Stimulated activated CD4-positive, alpha-beta T cell treated with anti-CD3 and anti-CD28 coated beads, Interleukin-4, amount 100 ng/mL, for 48 hours (primary cell): ENCODE results near the gene SRGAP3.

Source experiments
- DNase-seq, 2 donors: peaks; one replicate each; pipeline ENCODE4 v3.0.0-alpha.2; 2020; ENCODE audit warnings: low read depth in 2 of 2

Gene SRGAP3

DNA sequence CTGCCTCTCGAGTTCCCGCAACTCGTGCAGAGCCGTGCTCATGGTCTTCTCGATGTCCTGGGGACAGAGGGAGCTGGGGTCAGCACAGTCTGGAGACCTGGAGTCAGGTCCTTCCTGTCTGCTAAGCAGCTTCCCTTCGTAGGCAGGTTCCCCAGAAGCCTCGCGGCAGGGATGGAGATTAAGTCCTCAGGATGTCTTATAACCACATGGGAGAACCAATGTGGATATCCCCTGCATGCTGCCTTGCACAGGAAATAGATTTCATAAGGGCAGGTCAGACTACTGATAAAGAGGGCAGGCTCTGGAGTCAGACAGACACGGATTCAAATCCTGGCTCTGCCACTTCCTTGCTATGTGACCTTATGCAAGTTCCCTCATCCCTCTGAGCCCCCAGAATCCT, 263.6 kb downstream of the SRGAP3 start:
- no peak for DNase-seq

DNA sequence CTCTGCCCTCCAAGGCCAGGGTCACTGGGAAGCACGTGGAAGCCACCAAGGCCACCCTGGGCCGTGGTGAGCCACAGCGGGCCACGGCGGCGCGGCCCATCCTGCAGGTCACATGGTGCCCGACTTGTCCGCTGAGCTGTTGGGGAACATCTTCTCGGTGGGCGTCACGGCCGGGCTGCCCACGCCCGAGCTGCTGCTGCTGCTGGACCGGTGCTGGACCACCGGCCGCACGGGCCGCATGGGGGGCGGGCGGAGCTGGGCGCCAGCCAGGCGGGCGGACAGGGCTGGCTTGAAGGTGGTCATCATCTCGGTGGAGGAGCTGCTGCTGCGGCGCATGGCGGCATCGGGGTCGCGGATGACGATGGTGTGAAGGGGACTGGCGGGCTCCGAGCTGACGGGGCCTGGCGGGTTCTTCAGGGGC, 264.0 kb downstream of the SRGAP3 start:
- DNase-seq = no peak

DNA sequence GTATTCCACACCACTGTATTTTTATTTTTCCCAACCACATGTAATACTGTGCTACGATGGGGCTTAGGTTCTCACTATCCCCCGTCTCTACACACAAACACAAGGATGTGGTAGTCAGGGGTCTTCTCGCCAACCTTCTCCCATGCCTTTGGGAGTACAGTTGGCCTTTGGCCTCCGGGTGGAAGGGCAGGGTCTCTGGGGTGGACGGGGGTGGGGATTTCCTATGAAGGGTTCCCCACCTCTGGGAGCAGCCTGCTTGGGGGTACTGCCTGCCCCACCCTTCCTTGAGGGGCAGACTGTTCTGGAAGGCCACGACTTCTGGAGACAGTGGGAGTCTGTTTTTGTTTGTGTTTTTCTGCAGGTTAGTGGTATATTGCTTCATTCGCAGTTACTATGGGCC, 264.9 kb downstream of the SRGAP3 start:
- no peak for DNase-seq

GRCh38 chr3:8984081-8984480, 265.4 kb downstream of the SRGAP3 start:
- no peak for DNase-seq

GRCh38 chr3:8983591-8983990, 265.9 kb downstream of the SRGAP3 start:
- no peak for DNase-seq

- no peak for DNase-seq
These were observed 266.4 kb downstream of the SRGAP3 start for GRCh38 chr3:8983026-8983425.

- no peak for DNase-seq
These were observed 266.9 kb downstream of the SRGAP3 start for GRCh38 chr3:8982509-8982908.

DNA sequence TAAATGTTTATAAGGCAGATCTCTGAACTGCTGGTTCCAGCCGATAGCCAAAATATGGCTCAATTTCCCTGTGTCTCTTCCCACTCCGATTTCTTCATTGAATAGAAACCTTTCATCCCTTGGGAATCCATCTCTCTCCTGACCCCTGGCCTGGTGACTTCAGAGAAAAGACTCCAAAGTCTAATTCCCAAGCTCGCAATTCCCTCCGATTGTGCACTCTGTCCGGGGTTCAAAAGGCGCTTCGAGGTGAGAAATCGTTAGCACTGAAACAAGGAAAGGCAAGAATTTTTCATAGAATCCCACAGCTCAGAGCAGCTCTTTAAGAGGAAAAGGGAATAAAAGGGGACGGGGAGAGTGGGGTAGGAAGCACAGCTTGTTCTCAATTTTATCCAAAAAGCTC, 267.7 kb downstream of the SRGAP3 start:
- DNase-seq = no peak

DNA sequence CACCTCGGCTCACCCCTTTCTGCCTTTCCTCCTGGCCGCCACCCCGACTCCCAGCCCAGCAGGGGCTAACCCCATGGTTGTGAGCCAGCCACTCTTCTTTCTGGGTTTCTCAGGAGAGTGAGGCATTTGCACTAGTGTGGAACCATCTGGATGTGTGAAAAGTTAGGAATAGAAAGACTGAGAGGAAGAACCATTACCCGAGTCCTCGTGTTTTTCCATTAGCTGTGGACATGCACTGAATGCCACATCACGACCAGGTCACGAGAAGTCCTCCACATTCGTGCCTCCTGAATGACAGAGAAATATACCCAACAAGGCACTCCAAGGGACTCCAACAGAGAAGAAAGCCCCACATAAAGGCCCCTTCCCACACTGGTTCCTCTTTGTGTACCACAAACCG, 268.1 kb downstream of the SRGAP3 start:
- DNase-seq = no peak

DNA sequence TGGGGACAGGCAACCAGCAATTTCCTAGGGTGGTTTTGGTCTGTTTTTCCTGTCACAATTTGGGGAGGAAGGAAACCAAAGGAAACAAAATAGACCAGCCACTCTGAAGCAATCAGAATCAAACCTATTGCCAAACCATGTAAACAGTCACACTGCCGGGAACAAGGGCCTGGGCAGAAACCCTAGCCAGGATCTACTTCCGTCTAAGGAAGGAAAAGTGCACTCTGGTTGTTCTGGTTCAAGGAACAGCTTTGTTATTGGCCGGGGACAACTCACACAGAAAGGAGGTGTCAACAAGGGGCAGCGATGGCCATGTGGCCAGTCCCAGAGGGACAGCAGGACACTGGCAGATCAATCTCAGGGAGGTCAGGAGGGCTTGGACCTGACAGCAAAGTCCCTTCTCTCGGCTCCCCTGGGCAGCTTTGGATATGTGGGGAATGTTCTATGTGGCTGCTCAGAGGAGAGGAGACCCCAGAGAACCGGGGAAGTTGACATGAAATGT, 268.6 kb downstream of the SRGAP3 start:
- DNase-seq = no peak

DNA sequence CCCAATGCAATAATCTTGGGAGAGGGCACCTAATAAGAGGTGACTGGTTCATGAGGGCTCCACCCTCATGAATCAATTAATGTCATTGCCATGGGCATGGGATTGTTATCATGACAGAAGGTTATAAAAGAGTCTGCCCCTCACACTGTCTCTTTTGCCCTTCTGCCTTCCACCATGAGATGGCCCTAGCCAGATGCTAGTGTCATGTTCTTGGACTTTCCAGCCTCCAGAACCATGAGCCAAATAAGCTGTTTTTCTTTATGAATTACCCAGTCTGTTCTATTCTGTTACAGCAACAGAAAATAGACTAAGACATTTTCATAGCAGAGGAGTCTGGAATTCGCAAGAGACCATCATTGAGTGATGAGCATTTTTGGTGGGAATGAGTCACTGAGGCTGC, 270.2 kb downstream of the SRGAP3 start:
- DNase-seq = no peak

DNA sequence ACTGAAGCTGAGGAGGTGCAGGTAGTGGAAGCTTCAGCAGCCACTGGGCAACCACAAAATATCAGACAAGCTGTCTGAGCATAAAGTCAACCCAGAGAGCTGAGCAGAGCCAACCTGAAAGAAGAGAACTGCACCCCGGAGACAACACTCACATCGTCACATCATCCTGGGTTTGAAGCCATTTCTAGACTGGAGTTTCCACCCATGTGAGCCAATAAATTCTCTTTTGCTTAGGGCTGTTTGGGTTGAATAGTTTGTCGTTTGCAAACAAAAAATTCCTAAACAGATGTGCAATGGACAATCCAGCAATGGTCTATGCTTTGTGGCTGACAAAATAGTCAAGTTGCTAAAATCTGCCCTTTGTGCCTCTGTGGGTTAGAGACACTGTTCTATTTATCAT, 270.9 kb downstream of the SRGAP3 start:
- no peak for DNase-seq

- DNase-seq = no peak
These were observed 272.8 kb downstream of the SRGAP3 start for GRCh38 chr3:8976540-8977182.

- no peak for DNase-seq
These were observed 274.1 kb downstream of the SRGAP3 start for GRCh38 chr3:8975081-8976020.

DNA sequence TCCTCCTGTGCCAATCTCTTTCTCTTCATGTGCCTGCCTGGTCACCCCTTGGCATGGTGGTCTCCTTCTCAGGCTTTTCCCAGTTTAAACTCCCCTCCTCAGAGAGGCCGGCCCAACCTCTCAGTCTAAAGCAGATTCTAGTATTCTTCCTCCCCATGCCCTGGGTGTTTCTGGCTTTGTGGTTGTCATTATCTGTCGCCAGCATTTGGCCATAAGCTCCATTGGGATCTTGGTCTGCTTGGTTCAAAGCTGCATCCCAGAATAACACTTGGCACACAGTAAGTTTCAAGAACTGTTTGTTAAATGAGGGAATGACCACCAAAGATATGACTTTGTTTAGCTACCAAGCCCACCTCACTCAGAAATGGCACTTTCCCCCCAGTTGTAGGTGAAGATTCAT, 275.0 kb downstream of the SRGAP3 start:
- DNase-seq = no peak

DNA sequence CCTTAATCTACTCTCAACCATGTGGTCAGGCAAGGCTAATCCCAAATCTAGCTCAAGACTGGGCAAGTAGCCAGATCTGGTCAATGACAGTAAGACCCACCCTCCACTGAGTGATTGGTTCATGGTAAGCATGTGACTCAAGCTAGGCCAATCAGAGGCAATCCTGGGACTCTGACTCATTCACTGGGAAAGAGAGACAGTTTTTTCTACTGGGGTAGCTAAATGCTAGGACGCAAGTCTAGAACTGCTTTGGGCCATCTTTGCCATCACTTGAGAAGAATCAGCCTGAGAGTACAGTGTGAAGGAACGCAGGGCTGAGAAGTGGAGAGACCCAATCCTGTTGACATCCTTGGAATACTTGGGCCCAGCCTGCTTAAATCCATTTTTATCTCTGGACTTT, 276.8 kb downstream of the SRGAP3 start:
- no peak for DNase-seq

DNA sequence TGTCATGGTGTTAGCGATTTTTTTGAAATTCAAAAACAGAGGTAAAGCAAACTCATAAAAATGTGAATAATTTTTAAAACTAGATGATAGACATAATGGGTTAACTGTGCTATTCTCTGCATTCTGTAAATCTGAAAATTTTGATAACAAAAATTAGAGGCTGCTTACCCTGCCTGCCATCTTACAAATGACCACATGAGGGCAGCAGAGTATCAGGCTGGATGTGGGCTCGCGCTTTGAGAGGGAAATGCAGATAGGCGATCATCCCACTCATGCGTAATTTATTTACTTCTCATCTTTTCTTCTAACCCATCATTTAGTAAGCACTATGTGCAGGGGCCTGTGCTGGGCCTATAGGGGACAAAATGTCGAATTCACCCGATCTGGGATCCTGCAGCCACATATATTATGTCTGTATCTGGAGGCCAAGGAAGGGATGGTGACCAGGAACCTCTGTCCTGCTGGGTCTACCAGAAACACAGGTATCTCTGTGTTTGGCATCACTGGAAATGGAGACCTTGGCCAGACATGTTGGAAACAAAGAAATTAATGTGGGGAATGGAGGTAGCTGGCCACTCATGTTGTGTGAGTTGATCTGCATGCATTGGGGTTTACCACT, 278.4 kb downstream of the SRGAP3 start:
- peak; percentile 50 to 63 for DNase-seq

DNA sequence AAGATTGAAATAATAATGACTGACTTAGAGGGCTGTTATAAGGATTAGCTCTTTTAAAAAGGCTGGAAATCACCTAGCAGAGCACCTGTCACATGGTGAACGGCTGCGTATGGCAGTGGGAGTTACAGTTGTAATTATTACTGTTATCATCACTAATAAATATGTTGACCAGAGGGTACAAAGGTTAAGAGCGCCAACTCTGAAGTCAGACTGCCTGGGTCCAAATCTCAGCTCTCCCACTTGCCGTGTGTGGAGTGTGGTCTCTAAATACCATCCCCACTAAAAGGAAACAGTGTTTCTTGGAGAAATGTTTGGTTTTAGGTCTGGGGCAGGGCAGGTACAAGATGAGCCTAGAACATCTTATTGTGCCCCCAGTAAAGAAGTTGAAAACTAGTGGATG, 280.2 kb downstream of the SRGAP3 start:
- DNase-seq = no peak

DNA sequence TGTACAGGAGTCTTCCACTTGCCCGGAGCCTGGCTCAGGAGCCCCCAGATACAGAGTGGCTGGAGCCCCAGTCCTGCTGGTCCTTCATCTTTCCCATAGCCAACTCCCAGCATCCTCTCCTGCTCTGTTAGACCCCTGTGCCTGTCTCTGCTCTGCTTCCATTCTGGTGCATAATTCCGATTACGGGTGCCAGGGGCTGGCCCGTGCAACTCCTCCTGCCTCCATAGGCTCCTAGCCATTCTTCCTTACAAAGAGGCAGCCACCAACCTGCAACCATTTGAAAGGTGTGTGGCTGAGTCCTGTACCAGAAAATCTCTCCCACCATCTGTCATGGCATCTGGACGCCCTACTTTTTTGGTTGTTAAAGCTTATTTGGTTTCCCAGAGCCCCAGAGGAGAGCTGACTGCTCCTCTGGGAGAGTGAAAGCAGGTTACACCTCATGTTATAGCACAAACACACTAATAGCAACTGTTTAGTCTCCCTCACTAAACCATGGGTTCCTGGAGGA, 281.0 kb downstream of the SRGAP3 start:
- DNase-seq = no peak

DNA sequence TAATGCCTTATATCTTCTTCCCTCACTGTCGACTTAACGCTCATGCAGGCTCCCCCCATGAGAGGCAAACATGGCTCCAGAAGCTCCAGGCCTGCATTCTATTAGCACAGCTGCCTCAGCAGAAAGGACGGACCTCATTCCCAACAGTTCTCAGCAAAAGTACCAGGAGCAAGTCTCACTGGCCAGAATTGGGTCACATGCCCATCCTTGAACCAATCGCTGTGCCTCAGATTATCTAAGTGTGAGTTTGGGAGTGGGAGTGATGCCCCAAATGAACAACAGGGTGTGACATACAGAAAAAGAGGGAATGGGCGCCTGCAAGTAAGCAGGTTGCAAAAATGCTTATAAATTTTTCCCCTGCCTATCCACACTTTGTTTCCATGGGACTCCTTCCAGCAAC, 281.9 kb downstream of the SRGAP3 start:
- DNase-seq = no peak

DNA sequence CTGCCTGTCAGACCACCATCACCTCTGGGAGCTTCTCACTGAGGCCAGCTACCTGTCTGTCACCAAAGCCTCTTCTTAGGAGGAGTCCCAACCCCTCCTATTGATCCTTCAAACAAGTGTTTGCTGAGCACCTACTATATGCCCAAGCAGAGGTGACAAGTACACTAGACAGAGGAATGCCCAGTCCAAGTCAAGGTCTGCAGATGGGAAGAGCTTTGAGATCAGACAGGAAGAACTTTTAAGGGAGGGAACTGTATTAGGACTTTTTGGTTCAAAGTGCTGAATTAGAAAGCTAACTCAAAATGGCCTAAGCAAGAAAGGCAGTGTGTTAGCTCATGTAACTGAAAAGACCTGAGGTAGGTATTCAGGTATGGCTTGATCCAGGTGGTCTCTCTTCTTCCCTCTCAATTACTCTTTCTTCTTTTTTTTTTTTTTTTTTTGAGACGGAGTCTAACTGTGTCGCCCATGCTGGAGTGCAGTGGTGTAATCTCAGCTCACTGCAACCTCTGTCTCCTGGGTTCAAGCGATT, 282.6 kb downstream of the SRGAP3 start:
- DNase-seq = no peak

GRCh38 chr3:8966150-8966819, 283.2 kb downstream of the SRGAP3 start:
- no peak for DNase-seq
